Liver (tissue), 9 donors: ENCODE results near the gene TANGO2. TPM values are rescaled to one million over a fixed set of nuclear protein-coding genes. Genes with fewer than 3 reads are reported as not detected.

Experiments used
- DNase-seq: peaks from one replicate; pipeline ENCODE4 v3.0.0-alpha.2; 2017; ENCODE audit warnings: low spot score
- H3K27ac ChIP-seq, 2 donors: one replicate each; pipeline ENCODE4 v1.7.0; 2013; ENCODE audit warnings: inconsistent platforms in 2 of 2, low read length in 2 of 2, control low read depth in 1 of 2, low read depth in 1 of 2, mild to moderate bottlenecking in 1 of 2
- H3K27me3 ChIP-seq, 4 donors: one replicate each; pipeline versions ENCODE4 v1.6.1 to v1.7.0; 2013; ENCODE audit warnings: low read length in 3 of 4, inconsistent platforms in 1 of 4, mild to moderate bottlenecking in 1 of 4, moderate library complexity in 1 of 4; ENCODE audit not compliant: control insufficient read depth in 4 of 4, insufficient read depth in 4 of 4
- H3K36me3 ChIP-seq, 4 donors: one replicate each; pipeline versions ENCODE4 v1.6.1 to v1.7.0; 2013; ENCODE audit warnings: low read length in 3 of 4, mild to moderate bottlenecking in 3 of 4, low read depth in 1 of 4, moderate library complexity in 1 of 4; ENCODE audit not compliant: control insufficient read depth in 4 of 4, insufficient read depth in 3 of 4
- H3K4me1 ChIP-seq, 4 donors: one replicate each; pipeline versions ENCODE4 v1.6.1 to v1.7.0; 2013; ENCODE audit warnings: low read length in 3 of 4, mild to moderate bottlenecking in 3 of 4, moderate library complexity in 1 of 4; ENCODE audit not compliant: control insufficient read depth in 4 of 4, insufficient read depth in 4 of 4
- H3K4me3 ChIP-seq, 3 donors: one replicate each; pipeline versions ENCODE4 v1.6.1 to v1.7.0; 2013; ENCODE audit warnings: low read length in 3 of 3, control low read depth in 1 of 3, low read depth in 1 of 3, mild to moderate bottlenecking in 1 of 3
- H3K9ac ChIP-seq, 2 donors: one replicate each; pipeline ENCODE4 v1.7.0; 2013; ENCODE audit warnings: low read length in 2 of 2, mild to moderate bottlenecking in 2 of 2, moderate library complexity in 2 of 2, control low read depth in 1 of 2, low read depth in 1 of 2
- H3K9me3 ChIP-seq, 4 donors: one replicate each; pipeline versions ENCODE4 v1.6.1 to v1.7.0; 2013; ENCODE audit warnings: low read length in 3 of 4; ENCODE audit not compliant: control insufficient read depth in 4 of 4
- ATF3 ChIP-seq: IDR thresholded peaks from 2 replicates; pipeline ENCODE4 v1.6.1; 2016; ENCODE audit warnings: antibody characterized with exemption
- EGR1 ChIP-seq, 2 donors: IDR thresholded peaks; 2 replicates each; pipeline ENCODE4 v1.6.1; 2016 to 2018; ENCODE audit warnings: antibody characterized with exemption in 2 of 2, low read depth in 2 of 2
- FOXA1 ChIP-seq: IDR thresholded peaks from 2 replicates; pipeline ENCODE4 v1.6.1; 2016; ENCODE audit warnings: antibody characterized with exemption
- HNF4G ChIP-seq: IDR thresholded peaks from 2 replicates; pipeline ENCODE4 v1.6.1; 2016; ENCODE audit warnings: antibody characterized with exemption
- JUND ChIP-seq, 2 donors: IDR thresholded peaks; 2 replicates each; pipeline ENCODE4 v1.6.1; 2016; ENCODE audit warnings: antibody characterized with exemption in 2 of 2
- NR2F2 ChIP-seq: IDR thresholded peaks from 2 replicates; pipeline ENCODE4 v1.6.1; 2016; ENCODE audit warnings: antibody characterized with exemption
- RXRA ChIP-seq, 2 donors: IDR thresholded peaks; 2 replicates each; pipeline ENCODE4 v1.6.1; 2017 to 2018; ENCODE audit warnings: antibody characterized with exemption in 2 of 2, mild to moderate bottlenecking in 1 of 2
- WGBS: extraction: QIAGEN DNeasy Blood & Tissue Kit; methylation state at CpG from one replicate; pipeline ENCODE4 v1.1.7; 2013; 5-methylcytosine and 5-hydroxymethylcytosine counted together
- polyA plus RNA-seq, 2 donors: library from polyadenylated mRNA; stranded (reverse) in 1 of 2; unstranded in 1 of 2; fragments of 200-250 nt in 1 of 2; fragments of >200 nt in 1 of 2; fragmentation: Nextera tagmentation in 1 of 2; extraction: Ambion mirVana in 1 of 2; gene quantifications; one replicate each; pipeline versions ENCODE4 v1.2.1 to v1.2.3, GENCODE V29; 2013 to 2015
- total RNA-seq, 2 donors: library from RNA; depleted of rRNA; stranded (reverse); fragments of >200 nt; gene quantifications; one replicate each; pipeline ENCODE4 v1.2.3, GENCODE V29; 2014
- TF ChIP-seq, protein P1 (sequence below): IDR thresholded peaks from 2 replicates; pipeline ENCODE4 v1.6.1; 2016; ENCODE audit warnings: antibody characterized with exemption, mild to moderate bottlenecking
- TF ChIP-seq, protein P2 (sequence below): IDR thresholded peaks from 2 replicates; pipeline ENCODE4 v1.6.1; 2016; ENCODE audit warnings: antibody characterized with exemption
- TF ChIP-seq, protein P3 (sequence below): fragments of 150-350 bp; IDR thresholded peaks from 2 replicates; pipeline ENCODE4 v1.5.1; 2017; ENCODE audit warnings: improper control_type of control experiment, low read depth, low read length; ENCODE audit not compliant: missing input control
- donor health status: healthy.
- donor health status: healthy.
- donor health status: healthy.
- donor health status: healthy.
- donor health status: healthy.

The TANGO2 gene
- total and polyA plus RNA-seq, 4 donors = 10.8 to 153 (median 16.1) TPM

DNA sequence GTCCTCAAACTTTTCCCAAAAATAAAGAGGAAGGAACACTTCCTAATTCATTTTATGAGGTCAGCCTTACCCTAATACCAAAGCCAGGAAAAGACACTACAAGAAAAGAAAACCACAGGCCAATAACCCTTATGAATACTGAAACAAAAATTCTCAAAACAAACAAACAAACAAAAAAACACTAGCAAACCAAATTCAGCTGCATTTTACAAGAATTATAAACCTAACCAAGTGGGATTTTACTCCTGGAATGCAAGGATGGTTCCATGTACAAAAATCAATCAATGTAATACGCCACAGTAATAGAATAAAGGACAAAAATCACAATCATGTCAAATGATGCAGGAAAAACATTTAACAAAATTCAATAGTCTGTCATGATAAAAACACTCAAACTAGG is 17.6 kb upstream of the TANGO2 start:
- no peak overlapping the region for H3K27ac ChIP-seq
- H3K27me3 ChIP-seq = no peaks in the 10 kb centered on the region
- peaks cover 10 to 27% (median 26%) of the 10 kb centered on the region in 4 donors for H3K4me1 ChIP-seq
- H3K9ac ChIP-seq = no peak overlapping the region
- no peaks in the 10 kb centered on the region for H3K36me3 ChIP-seq
- no peak for DNase-seq
- TF ChIP-seq, protein P1, sequence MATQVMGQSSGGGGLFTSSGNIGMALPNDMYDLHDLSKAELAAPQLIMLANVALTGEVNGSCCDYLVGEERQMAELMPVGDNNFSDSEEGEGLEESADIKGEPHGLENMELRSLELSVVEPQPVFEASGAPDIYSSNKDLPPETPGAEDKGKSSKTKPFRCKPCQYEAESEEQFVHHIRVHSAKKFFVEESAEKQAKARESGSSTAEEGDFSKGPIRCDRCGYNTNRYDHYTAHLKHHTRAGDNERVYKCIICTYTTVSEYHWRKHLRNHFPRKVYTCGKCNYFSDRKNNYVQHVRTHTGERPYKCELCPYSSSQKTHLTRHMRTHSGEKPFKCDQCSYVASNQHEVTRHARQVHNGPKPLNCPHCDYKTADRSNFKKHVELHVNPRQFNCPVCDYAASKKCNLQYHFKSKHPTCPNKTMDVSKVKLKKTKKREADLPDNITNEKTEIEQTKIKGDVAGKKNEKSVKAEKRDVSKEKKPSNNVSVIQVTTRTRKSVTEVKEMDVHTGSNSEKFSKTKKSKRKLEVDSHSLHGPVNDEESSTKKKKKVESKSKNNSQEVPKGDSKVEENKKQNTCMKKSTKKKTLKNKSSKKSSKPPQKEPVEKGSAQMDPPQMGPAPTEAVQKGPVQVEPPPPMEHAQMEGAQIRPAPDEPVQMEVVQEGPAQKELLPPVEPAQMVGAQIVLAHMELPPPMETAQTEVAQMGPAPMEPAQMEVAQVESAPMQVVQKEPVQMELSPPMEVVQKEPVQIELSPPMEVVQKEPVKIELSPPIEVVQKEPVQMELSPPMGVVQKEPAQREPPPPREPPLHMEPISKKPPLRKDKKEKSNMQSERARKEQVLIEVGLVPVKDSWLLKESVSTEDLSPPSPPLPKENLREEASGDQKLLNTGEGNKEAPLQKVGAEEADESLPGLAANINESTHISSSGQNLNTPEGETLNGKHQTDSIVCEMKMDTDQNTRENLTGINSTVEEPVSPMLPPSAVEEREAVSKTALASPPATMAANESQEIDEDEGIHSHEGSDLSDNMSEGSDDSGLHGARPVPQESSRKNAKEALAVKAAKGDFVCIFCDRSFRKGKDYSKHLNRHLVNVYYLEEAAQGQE = no peak
- TF ChIP-seq HNF4G (no peak), EGR1 (IDR thresholded peaks at IDR 0.05; ENCODE audit: low read depth in 2 of 2) (no peak), JUND (IDR thresholded peaks at IDR 0.05) (no peak)
- TF ChIP-seq, protein P2, sequence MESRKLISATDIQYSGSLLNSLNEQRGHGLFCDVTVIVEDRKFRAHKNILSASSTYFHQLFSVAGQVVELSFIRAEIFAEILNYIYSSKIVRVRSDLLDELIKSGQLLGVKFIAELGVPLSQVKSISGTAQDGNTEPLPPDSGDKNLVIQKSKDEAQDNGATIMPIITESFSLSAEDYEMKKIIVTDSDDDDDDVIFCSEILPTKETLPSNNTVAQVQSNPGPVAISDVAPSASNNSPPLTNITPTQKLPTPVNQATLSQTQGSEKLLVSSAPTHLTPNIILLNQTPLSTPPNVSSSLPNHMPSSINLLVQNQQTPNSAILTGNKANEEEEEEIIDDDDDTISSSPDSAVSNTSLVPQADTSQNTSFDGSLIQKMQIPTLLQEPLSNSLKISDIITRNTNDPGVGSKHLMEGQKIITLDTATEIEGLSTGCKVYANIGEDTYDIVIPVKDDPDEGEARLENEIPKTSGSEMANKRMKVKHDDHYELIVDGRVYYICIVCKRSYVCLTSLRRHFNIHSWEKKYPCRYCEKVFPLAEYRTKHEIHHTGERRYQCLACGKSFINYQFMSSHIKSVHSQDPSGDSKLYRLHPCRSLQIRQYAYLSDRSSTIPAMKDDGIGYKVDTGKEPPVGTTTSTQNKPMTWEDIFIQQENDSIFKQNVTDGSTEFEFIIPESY = no peak
- H3K9me3 ChIP-seq = no peaks in the 10 kb centered on the region
- H3K4me3 ChIP-seq = no peak overlapping the region
- WGBS = 97% methylated on average over 1 of the region's 1 CpG

DNA sequence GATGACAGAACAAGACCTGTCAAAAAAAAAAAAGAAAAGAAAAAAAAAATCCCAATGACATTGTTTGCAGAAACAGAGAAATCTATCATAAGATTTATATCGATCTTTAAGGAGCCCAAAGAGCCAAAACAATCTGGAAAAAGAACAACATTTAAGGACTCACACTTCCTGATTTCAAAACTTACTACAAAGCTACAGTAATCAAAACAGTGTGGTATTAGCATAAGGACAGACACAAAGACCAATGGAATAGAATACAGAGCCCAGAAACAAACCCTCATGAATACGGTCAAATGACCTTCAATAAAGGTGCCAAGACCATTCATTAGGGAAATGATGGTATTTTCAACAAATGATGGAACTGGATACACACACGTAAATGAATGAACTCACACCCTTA is 16.4 kb upstream of the TANGO2 start:
- Histone ChIP-seq H3K9me3 (no peaks in the 10 kb centered on the region), H3K4me1 (peaks cover 3 to 16% (median 15%) of the 10 kb centered on the region in 4 donors), H3K9ac (no peak overlapping the region), H3K27ac (no peak overlapping the region), H3K36me3 (no peaks in the 10 kb centered on the region), H3K27me3 (no peaks in the 10 kb centered on the region), H3K4me3 (no peak overlapping the region)
- DNase-seq = no peak
- TF ChIP-seq EGR1 (IDR thresholded peaks at IDR 0.05; ENCODE audit: low read depth in 2 of 2) (no peak), NR2F2 (no peak), RXRA (IDR thresholded peaks at IDR 0.05) (no peak), FOXA1 (no peak), ATF3 (no peak)
- TF ChIP-seq, protein P3, sequence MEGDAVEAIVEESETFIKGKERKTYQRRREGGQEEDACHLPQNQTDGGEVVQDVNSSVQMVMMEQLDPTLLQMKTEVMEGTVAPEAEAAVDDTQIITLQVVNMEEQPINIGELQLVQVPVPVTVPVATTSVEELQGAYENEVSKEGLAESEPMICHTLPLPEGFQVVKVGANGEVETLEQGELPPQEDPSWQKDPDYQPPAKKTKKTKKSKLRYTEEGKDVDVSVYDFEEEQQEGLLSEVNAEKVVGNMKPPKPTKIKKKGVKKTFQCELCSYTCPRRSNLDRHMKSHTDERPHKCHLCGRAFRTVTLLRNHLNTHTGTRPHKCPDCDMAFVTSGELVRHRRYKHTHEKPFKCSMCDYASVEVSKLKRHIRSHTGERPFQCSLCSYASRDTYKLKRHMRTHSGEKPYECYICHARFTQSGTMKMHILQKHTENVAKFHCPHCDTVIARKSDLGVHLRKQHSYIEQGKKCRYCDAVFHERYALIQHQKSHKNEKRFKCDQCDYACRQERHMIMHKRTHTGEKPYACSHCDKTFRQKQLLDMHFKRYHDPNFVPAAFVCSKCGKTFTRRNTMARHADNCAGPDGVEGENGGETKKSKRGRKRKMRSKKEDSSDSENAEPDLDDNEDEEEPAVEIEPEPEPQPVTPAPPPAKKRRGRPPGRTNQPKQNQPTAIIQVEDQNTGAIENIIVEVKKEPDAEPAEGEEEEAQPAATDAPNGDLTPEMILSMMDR = no peak
- WGBS = over 99% methylated on average over 3 of the region's 3 CpGs
